GM19438 (cell line): ENCODE data around the gene C4BPB.

Experiments
- ATAC-seq: cut with Tn5 transposase; IDR thresholded peaks from one replicate; pipeline ENCODE4 v1.9.1; 2021; ENCODE audit warnings: low read depth; ENCODE audit not compliant: unreplicated experiment

C4BPB gene

GRCh38 chr1:207081088-207081487 lies 7.6 kb upstream of the C4BPB start:
- no peak for ATAC-seq

- ATAC-seq = no peak
Measured at GRCh38 chr1:207081806-207082205, 6.9 kb upstream of the C4BPB start.

GRCh38 chr1:207084232-207084631 lies 4.4 kb upstream of the C4BPB start:
- no peak for ATAC-seq

GRCh38 chr1:207084701-207085180 lies 3.9 kb upstream of the C4BPB start:
- no peak for ATAC-seq

GRCh38 chr1:207085887-207086286 lies 2.8 kb upstream of the C4BPB start:
- ATAC-seq = no peak

- ATAC-seq = no peak
Measured at GRCh38 chr1:207088161-207088560, 499 bp upstream of the C4BPB start.

- ATAC-seq = no peak
Measured at GRCh38 chr1:207089627-207090355, 1.1 kb downstream of the C4BPB start.

- no peak for ATAC-seq
Measured at GRCh38 chr1:207091200-207091908, 2.7 kb downstream of the C4BPB start.

- ATAC-seq = no peak
Measured at GRCh38 chr1:207093944-207094343, 5.3 kb downstream of the C4BPB start.

GRCh38 chr1:207097871-207098324 lies 9.2 kb downstream of the C4BPB start:
- ATAC-seq = peak; percentile 58

GRCh38 chr1:207101720-207102119 lies 13.1 kb downstream of the C4BPB start:
- ATAC-seq = no peak

- no peak for ATAC-seq
Measured at GRCh38 chr1:207102146-207102545, 13.5 kb downstream of the C4BPB start.

- ATAC-seq = no peak
Measured at GRCh38 chr1:207102659-207103058, 14.0 kb downstream of the C4BPB start.

GRCh38 chr1:207103892-207104373 lies 15.3 kb downstream of the C4BPB start, which contains the start of gene C4BPA:
TSS of gene C4BPA (plus strand) at chr1:207104233. CDS start at chr1:207113026, 8,793 bp downstream.
- no peak for ATAC-seq

GRCh38 chr1:207109004-207109403 lies 20.3 kb downstream of the C4BPB start:
- no peak for ATAC-seq

GRCh38 chr1:207112616-207113296 lies 24.1 kb downstream of the C4BPB start:
- no peak for ATAC-seq

GRCh38 chr1:207115269-207115668 lies 26.6 kb downstream of the C4BPB start:
- ATAC-seq = no peak

- no peak for ATAC-seq
Measured at GRCh38 chr1:207124389-207124788, 35.7 kb downstream of the C4BPB start.

- ATAC-seq = no peak
Measured at GRCh38 chr1:207128336-207128921, 39.8 kb downstream of the C4BPB start.

- no peak for ATAC-seq
Measured at GRCh38 chr1:207129053-207129452, 40.4 kb downstream of the C4BPB start.
